Measurements from ENCODE around the gene HNRNPUL1.

The HNRNPUL1 gene

GRCh38 chr19:41354343-41354953, 90.3 kb downstream of the HNRNPUL1 start:
- no peak for DNase-seq (ENCODE audit: low read depth)
- no peak for TF ChIP-seq CTCF (IDR thresholded peaks at IDR 0.05; ENCODE audit: low read length, missing control alignments)
- H3K4me3 ChIP-seq (replicated peaks; ENCODE audit: low read depth, low read length), result peak overlapping the region; percentile 93

GRCh38 chr19:41355035-41355434, 90.9 kb downstream of the HNRNPUL1 start:
- TF ChIP-seq CTCF (IDR thresholded peaks at IDR 0.05; ENCODE audit: low read length, missing control alignments), result no peak
- no peak for DNase-seq (ENCODE audit: low read depth)
- H3K4me3 ChIP-seq (replicated peaks; ENCODE audit: low read depth, low read length), result no peak overlapping the region

- no peak overlapping the region for H3K4me3 ChIP-seq (replicated peaks; ENCODE audit: low read depth, low read length)
- no peak for DNase-seq (ENCODE audit: low read depth)
- TF ChIP-seq CTCF (IDR thresholded peaks at IDR 0.05; ENCODE audit: low read length, missing control alignments), result no peak
Observed at GRCh38 chr19:41355802-41356201, 91.6 kb downstream of the HNRNPUL1 start.

- no peak for DNase-seq (ENCODE audit: low read depth)
- H3K4me3 ChIP-seq (replicated peaks; ENCODE audit: low read depth, low read length), result no peak overlapping the region
- TF ChIP-seq CTCF (IDR thresholded peaks at IDR 0.05; ENCODE audit: low read length, missing control alignments), result no peak
Observed at GRCh38 chr19:41356984-41357739, 93.0 kb downstream of the HNRNPUL1 start.

All from fibroblast of pulmonary artery (primary cell).